Gastroesophageal sphincter (tissue), 4 donors: ENCODE data around the gene PAM16. TPM values are rescaled to one million over a fixed set of nuclear protein-coding genes. Genes with fewer than 3 reads are reported as not detected.

Source experiments
- ATAC-seq: fragments of 150-250 bp; one replicate; pipeline ENCODE4 v1.9.1; 2016; ENCODE audit warnings: mild to moderate bottlenecking, moderate library complexity
- H3K27ac ChIP-seq, 4 donors: fragments of 200-600 bp; sonication (generic) in 3 of 4; 1 replicate in 3 of 4; 2 replicates in 1 of 4; pipeline ENCODE4 v1.5.1; 2016 to 2019
- H3K27me3 ChIP-seq: fragments of 200-600 bp; sonication (generic); one replicate; pipeline ENCODE4 v1.5.1; 2019
- H3K36me3 ChIP-seq, 2 donors: fragments of 200-600 bp; sonication (generic); one replicate each; pipeline ENCODE4 v1.5.1; 2019; ENCODE audit warnings: control low read depth in 1 of 2
- H3K4me1 ChIP-seq, 3 donors: fragments of 200-600 bp; sonication (generic); 1 replicate in 2 of 3; 2 replicates in 1 of 3; pipeline ENCODE4 v1.5.1; 2016 to 2019; ENCODE audit warnings: control low read depth in 2 of 3
- H3K4me3 ChIP-seq, 2 donors: fragments of 200-600 bp; sonication (generic); one replicate each; pipeline ENCODE4 v1.5.1; 2019; ENCODE audit warnings: mild to moderate bottlenecking in 1 of 2, moderate library complexity in 1 of 2
- H3K9me3 ChIP-seq, 3 donors: fragments of 200-600 bp; sonication (generic); one replicate each; pipeline ENCODE4 v1.5.1; 2017 to 2019; ENCODE audit warnings: control low read depth in 2 of 3
- CTCF ChIP-seq, 4 experiments: fragments of 200-600 bp in 2 of 4; fragments of 450-650 bp in 2 of 4; sonication (generic) in 1 of 4; IDR thresholded peaks; one replicate each; pipeline ENCODE4 v1.5.1; 2017 to 2019; ENCODE audit warnings: antibody characterized with exemption in 4 of 4, mild to moderate bottlenecking in 2 of 4, moderate library complexity in 2 of 4
- EP300 ChIP-seq: sonication (generic); formaldehyde crosslinking; IDR thresholded peaks from one replicate; pipeline ENCODE4 v1.6.1; 2017; ENCODE audit warnings: antibody characterized with exemption, mild to moderate bottlenecking
- POLR2A ChIP-seq, 2 donors: fragments of 450-650 bp; IDR thresholded peaks; one replicate each; pipeline ENCODE4 v1.6.1; 2017; ENCODE audit warnings: antibody characterized with exemption in 2 of 2, mild to moderate bottlenecking in 2 of 2, moderate library complexity in 1 of 2
- POLR2AphosphoS5 ChIP-seq: sonication (generic); formaldehyde crosslinking; IDR thresholded peaks from one replicate; pipeline ENCODE4 v1.6.1; 2017; ENCODE audit warnings: antibody characterized with exemption
- WGBS, 2 donors: methylation state at CpG; one replicate each; pipeline ENCODE4 v1.1.5; 2018; ENCODE audit warnings: low coverage in 1 of 2; 5-methylcytosine and 5-hydroxymethylcytosine counted together
- total RNA-seq, 4 donors: library from RNA; depleted of rRNA; stranded (reverse); fragments of >200 nt; gene quantifications; one replicate each; pipeline ENCODE4 v1.1.0, GENCODE V29; 2016

Gene PAM16
- total RNA-seq, 4 donors from 2014 or later = 26.0 to 37.3 (median 34.7) TPM

- no peak for TF ChIP-seq EP300
- no peak for TF ChIP-seq CTCF (IDR thresholded peaks at IDR 0.05)
- no peak for TF ChIP-seq POLR2AphosphoS5
- TF ChIP-seq POLR2A (IDR thresholded peaks at IDR 0.05) = no peak
- Histone ChIP-seq H3K4me3 (no peak overlapping the region), H3K4me1 (peaks cover 0 to 68% (median 17%) of the 10 kb centered on the region in 3 donors), H3K9me3 (no peaks in the 10 kb centered on the region), H3K36me3 (peaks cover 0 to 72% of the 10 kb centered on the region in 2 donors), H3K27ac (peak overlapping the region in 1 of 4 donors; percentile 51), H3K27me3 (no peaks in the 10 kb centered on the region)
- 100% methylated on average over 3 of the region's 21 CpGs; no CpG with 5 or more reads in 1 of the 2 donors for WGBS, 2 donors
- ATAC-seq = no peak
Observed at GRCh38 chr16:4382795-4383357, 31.8 kb upstream of the PAM16 start.

GRCh38 chr16:4381935-4382794 lies 31.0 kb upstream of the PAM16 start:
- H3K4me1 ChIP-seq = peaks cover 0 to 68% (median 24%) of the 10 kb centered on the region in 3 donors

GRCh38 chr16:4381072-4381934 lies 30.2 kb upstream of the PAM16 start:
- Histone ChIP-seq H3K4me3 (no peak overlapping the region), H3K36me3 (peaks cover 0 to 56% of the 10 kb centered on the region in 2 donors), H3K4me1 (peaks cover 3 to 70% (median 26%) of the 10 kb centered on the region in 3 donors), H3K27ac (no peak overlapping the region), H3K27me3 (no peaks in the 10 kb centered on the region), H3K9me3 (no peaks in the 10 kb centered on the region)
- no peak for TF ChIP-seq POLR2AphosphoS5
- no peak for TF ChIP-seq CTCF (IDR thresholded peaks at IDR 0.05)
- no peak for TF ChIP-seq EP300
- no peak for TF ChIP-seq POLR2A (IDR thresholded peaks at IDR 0.05)
- 94 to 97% methylated on average over 10 to 14 of the region's 59 CpGs for WGBS, 2 donors
- no peak for ATAC-seq

More at GRCh38 chr16:4381935-4382794, 31.0 kb upstream of the PAM16 start:
- no peaks in the 10 kb centered on the region for H3K9me3 ChIP-seq
- no peak for TF ChIP-seq POLR2A (IDR thresholded peaks at IDR 0.05)
- TF ChIP-seq EP300 = no peak
- no peak for TF ChIP-seq POLR2AphosphoS5
- TF ChIP-seq CTCF (IDR thresholded peaks at IDR 0.05) = no peak
- no CpG with 5 or more reads among the region's 55 CpGs for WGBS, 2 donors
- no peaks in the 10 kb centered on the region for H3K27me3 ChIP-seq
- H3K27ac ChIP-seq = peak overlapping the region in 1 of 4 donors; percentile 36
- H3K36me3 ChIP-seq = peaks cover 0 to 65% of the 10 kb centered on the region in 2 donors
- no peak for ATAC-seq
- H3K4me3 ChIP-seq = no peak overlapping the region

GRCh38 chr16:4380119-4381063 lies 29.3 kb upstream of the PAM16 start:
- Histone ChIP-seq H3K9me3 (no peaks in the 10 kb centered on the region), H3K27ac (peak overlapping the region in 2 of 4 donors; percentile 41 to 52), H3K4me3 (no peak overlapping the region), H3K27me3 (no peaks in the 10 kb centered on the region), H3K4me1 (peaks cover 3 to 78% (median 34%) of the 10 kb centered on the region in 3 donors), H3K36me3 (peaks cover 0 to 52% of the 10 kb centered on the region in 2 donors)
- 40% methylated on average over 2 of the region's 26 CpGs; no CpG with 5 or more reads in 1 of the 2 donors for WGBS, 2 donors
- TF ChIP-seq CTCF (IDR thresholded peaks at IDR 0.05) (no peak), POLR2A (IDR thresholded peaks at IDR 0.05) (no peak), EP300 (no peak), POLR2AphosphoS5 (no peak)
- no peak for ATAC-seq
